Upper lobe of left lung (tissue), 4 donors: ENCODE data around the gene RFK.

ENCODE experiments used
- CTCF ChIP-seq, 6 experiments: fragments of 450-650 bp in 4 of 6; fragments of 200-600 bp in 2 of 6; sonication (generic) in 2 of 6; IDR thresholded peaks; one replicate each; pipeline ENCODE4 v1.5.1; 2016 to 2019; ENCODE audit warnings: antibody characterized with exemption in 6 of 6
- EP300 ChIP-seq, 4 donors: sonication (generic); formaldehyde crosslinking; IDR thresholded peaks; one replicate each; pipeline ENCODE4 v1.5.1; 2017; ENCODE audit warnings: antibody characterized with exemption in 4 of 4, control low read depth in 2 of 4
- POLR2A ChIP-seq, 4 donors: fragments of 450-650 bp; IDR thresholded peaks; one replicate each; pipeline ENCODE4 v1.5.1; 2016 to 2017; ENCODE audit warnings: antibody characterized with exemption in 4 of 4, mild to moderate bottlenecking in 2 of 4

- TF ChIP-seq EP300 (IDR thresholded peaks at IDR 0.05) (no peak), CTCF (IDR thresholded peaks at IDR 0.05) (no peak), POLR2A (IDR thresholded peaks at IDR 0.05) (no peak)
Measured at GRCh38 chr9:76423216-76424177, 29.3 kb upstream of the RFK start.
